Measurements from ENCODE around the gene RBFOX1. TPM values are rescaled to one million over a fixed set of nuclear protein-coding genes. Genes with fewer than 3 reads are reported as not detected.

RBFOX1 gene
- total and polyA plus RNA-seq, 4 donors = 47.4 to 169 (median 118) TPM

DNA sequence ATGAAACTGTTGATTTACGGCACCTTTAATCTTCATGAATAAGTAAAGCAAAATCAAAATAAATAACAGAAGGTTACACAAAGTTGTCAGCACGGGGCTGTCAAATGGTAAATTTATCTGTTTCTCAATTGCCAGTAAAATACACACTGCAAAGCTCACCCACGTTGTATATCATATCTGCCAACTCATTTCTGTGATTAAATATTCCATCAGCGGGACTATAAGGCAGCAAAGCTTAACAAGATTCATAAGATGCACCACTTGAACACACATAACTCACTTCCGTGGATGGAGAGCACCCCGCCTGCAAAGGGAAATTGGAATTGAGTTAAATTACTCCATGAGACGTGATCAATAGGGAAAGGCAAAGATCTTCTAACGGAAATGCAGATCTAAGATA lies 280.0 kb downstream of the RBFOX1 start:
- H3K9me3 ChIP-seq (ENCODE audit: control insufficient read depth, insufficient read depth, low read length) = no peaks in the 10 kb centered on the region
- H3K4me3 ChIP-seq (ENCODE audit: low read depth, low read length) = no peak overlapping the region
- no peak overlapping the region for H3K27ac ChIP-seq (ENCODE audit: low read depth, low read length)
- H3K4me1 ChIP-seq (ENCODE audit: control insufficient read depth, insufficient read depth, low read length) = no peaks in the 10 kb centered on the region
- H3K27me3 ChIP-seq (ENCODE audit: control insufficient read depth, insufficient read depth, low read length) = no peaks in the 10 kb centered on the region
- no peaks in the 10 kb centered on the region for H3K36me3 ChIP-seq (ENCODE audit: control insufficient read depth, insufficient read depth, low read length)
- WGBS (ENCODE audit: insufficient coverage) = 90% methylated on average over 2 of the region's 8 CpGs
- peak in 1 of 6 donors; percentile 74 for DNase-seq (ENCODE audit: low read depth in 4 of 6, low spot score in 6 of 6)

DNA sequence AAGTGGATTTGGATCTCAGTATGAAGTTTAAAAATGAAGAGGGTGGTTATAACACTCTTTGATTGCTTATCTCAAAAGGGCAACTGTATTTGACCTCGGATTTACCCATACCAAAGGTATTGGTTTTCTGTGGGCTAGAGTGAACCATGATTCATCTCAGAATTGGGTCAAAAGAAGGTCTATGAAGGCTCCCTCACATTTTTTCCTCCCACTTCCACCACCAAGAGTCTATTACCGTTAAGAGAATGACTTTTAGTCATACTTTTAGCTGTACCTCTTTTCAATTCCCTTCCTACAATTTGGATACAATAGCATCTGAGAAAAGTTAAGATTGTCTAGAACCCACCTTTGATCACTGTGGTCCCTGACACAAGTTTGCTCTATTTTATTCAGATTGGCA lies 280.9 kb downstream of the RBFOX1 start:
- no CpG with 5 or more reads among the region's 2 CpGs for WGBS (ENCODE audit: insufficient coverage)
- H3K4me3 ChIP-seq (ENCODE audit: low read depth, low read length) = no peak overlapping the region
- H3K27ac ChIP-seq (ENCODE audit: low read depth, low read length) = no peak overlapping the region
- DNase-seq (ENCODE audit: low read depth in 4 of 6, low spot score in 6 of 6) = no peak
- no peaks in the 10 kb centered on the region for H3K9me3 ChIP-seq (ENCODE audit: control insufficient read depth, insufficient read depth, low read length)
- H3K36me3 ChIP-seq (ENCODE audit: control insufficient read depth, insufficient read depth, low read length) = no peaks in the 10 kb centered on the region
- no peaks in the 10 kb centered on the region for H3K27me3 ChIP-seq (ENCODE audit: control insufficient read depth, insufficient read depth, low read length)
- no peaks in the 10 kb centered on the region for H3K4me1 ChIP-seq (ENCODE audit: control insufficient read depth, insufficient read depth, low read length)

DNA sequence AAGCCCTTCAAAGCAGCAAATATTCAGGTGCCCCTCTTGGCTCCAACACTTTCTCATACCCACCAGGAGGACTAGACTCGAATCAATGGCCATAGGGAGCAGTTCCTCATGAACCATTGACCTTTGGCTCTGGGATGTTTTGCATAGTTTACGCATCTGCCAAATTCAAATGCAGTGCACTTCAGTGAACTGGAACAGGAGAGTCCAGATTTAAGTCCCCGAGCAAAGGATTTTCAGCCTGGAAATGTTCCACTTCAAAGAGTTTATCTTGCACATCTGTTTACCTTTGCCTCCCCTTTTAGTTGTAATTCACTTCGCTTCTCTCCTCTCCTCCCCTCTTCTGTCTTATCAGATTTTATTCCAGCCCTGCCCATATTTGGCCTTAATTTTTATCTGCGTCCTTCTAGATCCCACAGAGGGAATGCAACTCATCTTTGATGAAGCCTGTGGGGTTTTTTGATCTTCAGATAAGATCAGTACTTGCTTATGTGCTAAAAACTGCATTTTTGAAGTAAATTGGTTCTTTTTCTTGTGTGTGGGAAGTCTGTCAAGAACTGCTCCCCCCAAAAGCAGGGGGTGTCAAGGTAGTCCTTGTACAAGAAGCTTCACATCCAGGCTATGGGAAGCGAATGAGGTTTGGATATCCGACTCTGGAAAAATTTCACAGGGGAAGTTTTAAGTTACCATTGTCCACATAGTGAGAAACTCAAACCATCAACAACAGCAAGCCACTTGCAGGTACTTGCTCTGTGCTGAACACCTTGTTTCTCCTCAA lies 281.6 kb downstream of the RBFOX1 start:
- Histone ChIP-seq H3K4me1 (ENCODE audit: control insufficient read depth, insufficient read depth, low read length) (no peaks in the 10 kb centered on the region), H3K27ac (ENCODE audit: low read depth, low read length) (no peak overlapping the region), H3K36me3 (ENCODE audit: control insufficient read depth, insufficient read depth, low read length) (no peaks in the 10 kb centered on the region), H3K9me3 (ENCODE audit: control insufficient read depth, insufficient read depth, low read length) (no peaks in the 10 kb centered on the region), H3K4me3 (ENCODE audit: low read depth, low read length) (no peak overlapping the region), H3K27me3 (ENCODE audit: control insufficient read depth, insufficient read depth, low read length) (no peaks in the 10 kb centered on the region)
- WGBS (ENCODE audit: insufficient coverage) = 41% methylated on average over 4 of the region's 7 CpGs
- DNase-seq (ENCODE audit: low read depth in 4 of 6, low spot score in 6 of 6) = no peak

DNA sequence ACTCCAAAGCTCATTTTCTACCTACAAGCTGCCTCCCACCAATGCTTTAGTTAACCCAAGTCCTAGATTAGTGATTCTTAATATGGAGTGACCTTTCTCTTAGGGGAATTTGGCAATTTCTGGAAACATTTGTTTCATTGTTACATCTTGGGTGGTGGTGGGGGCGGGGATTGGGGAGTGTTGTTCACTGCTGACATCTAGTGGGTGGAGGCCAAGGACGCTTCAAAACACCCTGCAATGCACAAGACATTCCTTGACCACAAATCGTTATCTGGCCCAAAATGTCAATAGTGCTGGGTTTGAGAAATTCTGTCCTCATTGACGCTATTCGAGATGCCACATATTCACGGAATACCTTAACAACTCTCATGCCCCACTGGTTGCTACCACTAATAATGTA lies 282.9 kb downstream of the RBFOX1 start:
- Histone ChIP-seq H3K4me1 (ENCODE audit: control insufficient read depth, insufficient read depth, low read length) (no peaks in the 10 kb centered on the region), H3K9me3 (ENCODE audit: control insufficient read depth, insufficient read depth, low read length) (no peaks in the 10 kb centered on the region), H3K4me3 (ENCODE audit: low read depth, low read length) (no peak overlapping the region), H3K27ac (ENCODE audit: low read depth, low read length) (no peak overlapping the region), H3K27me3 (ENCODE audit: control insufficient read depth, insufficient read depth, low read length) (no peaks in the 10 kb centered on the region), H3K36me3 (ENCODE audit: control insufficient read depth, insufficient read depth, low read length) (no peaks in the 10 kb centered on the region)
- no peak for DNase-seq (ENCODE audit: low read depth in 4 of 6, low spot score in 6 of 6)
- 98% methylated on average over 5 of the region's 6 CpGs for WGBS (ENCODE audit: insufficient coverage)

DNA sequence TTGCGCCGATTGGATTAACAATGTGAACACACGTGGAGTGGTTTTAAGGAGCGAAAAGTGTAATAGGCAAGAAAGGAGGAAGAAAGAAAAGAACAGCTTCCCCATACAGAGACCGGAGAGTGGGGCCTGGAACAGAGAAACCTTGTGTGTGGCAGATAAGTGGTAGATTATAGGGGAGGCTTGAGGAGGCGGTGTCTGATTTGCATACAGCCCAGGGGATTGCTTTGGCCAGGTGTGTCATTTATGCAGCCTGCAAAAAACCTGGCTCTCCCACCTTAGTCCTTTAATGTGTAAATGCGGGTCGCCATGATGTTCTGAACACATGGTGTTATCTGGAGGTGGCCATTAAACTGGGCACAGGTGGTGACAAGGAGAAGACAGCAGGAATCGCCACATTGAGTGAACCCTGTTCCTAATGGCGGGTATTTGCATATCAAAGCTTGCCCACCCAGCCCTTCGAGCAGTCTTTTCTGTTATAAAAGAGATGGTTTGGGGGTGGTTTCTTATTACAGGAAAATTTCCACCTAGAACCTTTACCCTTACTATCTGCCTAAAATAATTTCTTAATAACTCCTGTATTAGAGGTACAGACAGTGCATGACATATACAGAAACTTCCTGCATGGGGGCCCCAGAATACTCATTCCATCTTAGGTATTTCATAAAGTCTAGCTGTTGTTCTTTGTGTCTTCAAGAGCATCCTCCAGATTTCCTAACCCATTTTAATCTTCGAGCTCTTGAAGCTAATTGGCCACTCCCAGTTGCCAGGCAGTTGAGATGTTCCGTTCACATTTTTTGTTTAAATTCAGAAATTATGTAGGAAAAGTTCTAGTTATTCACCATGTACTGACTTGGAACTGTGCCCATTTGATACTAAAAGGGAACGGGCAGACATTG lies 292.5 kb downstream of the RBFOX1 start:
- 75% methylated on average over 6 of the region's 14 CpGs for WGBS (ENCODE audit: insufficient coverage)
- H3K9me3 ChIP-seq (ENCODE audit: control insufficient read depth, insufficient read depth, low read length) = no peaks in the 10 kb centered on the region
- no peak overlapping the region for H3K27ac ChIP-seq (ENCODE audit: low read depth, low read length)
- DNase-seq (ENCODE audit: low read depth in 4 of 6, low spot score in 6 of 6) = no peak
- no peak overlapping the region for H3K4me3 ChIP-seq (ENCODE audit: low read depth, low read length)
- H3K27me3 ChIP-seq (ENCODE audit: control insufficient read depth, insufficient read depth, low read length) = no peaks in the 10 kb centered on the region
- H3K4me1 ChIP-seq (ENCODE audit: control insufficient read depth, insufficient read depth, low read length) = no peaks in the 10 kb centered on the region
- H3K36me3 ChIP-seq (ENCODE audit: control insufficient read depth, insufficient read depth, low read length) = no peaks in the 10 kb centered on the region

DNA sequence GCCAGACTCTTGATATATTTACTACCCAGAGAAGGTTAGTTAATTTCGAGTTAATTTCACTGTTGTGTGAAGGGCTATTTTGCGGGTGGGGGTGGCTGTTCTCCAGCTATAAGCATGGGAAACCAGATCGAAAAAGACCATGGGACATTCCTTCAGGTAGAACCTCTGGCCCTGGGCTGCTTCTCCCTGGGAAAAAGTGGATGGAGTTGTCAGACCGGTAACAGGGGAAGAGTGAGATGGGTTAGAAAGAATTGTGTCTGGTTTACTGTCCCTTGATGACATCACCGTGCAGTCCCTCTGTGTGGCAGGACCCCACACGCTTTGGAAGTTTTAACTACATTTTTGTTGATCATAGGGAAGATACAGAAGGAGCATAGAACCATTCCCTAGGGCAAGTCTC lies 296.3 kb downstream of the RBFOX1 start:
- Histone ChIP-seq H3K36me3 (ENCODE audit: control insufficient read depth, insufficient read depth, low read length) (no peaks in the 10 kb centered on the region), H3K9me3 (ENCODE audit: control insufficient read depth, insufficient read depth, low read length) (no peaks in the 10 kb centered on the region), H3K4me3 (ENCODE audit: low read depth, low read length) (no peak overlapping the region), H3K4me1 (ENCODE audit: control insufficient read depth, insufficient read depth, low read length) (no peaks in the 10 kb centered on the region), H3K27ac (ENCODE audit: low read depth, low read length) (no peak overlapping the region), H3K27me3 (ENCODE audit: control insufficient read depth, insufficient read depth, low read length) (no peaks in the 10 kb centered on the region)
- WGBS (ENCODE audit: insufficient coverage) = 98% methylated on average over 4 of the region's 6 CpGs
- no peak for DNase-seq (ENCODE audit: low read depth in 4 of 6, low spot score in 6 of 6)

DNA sequence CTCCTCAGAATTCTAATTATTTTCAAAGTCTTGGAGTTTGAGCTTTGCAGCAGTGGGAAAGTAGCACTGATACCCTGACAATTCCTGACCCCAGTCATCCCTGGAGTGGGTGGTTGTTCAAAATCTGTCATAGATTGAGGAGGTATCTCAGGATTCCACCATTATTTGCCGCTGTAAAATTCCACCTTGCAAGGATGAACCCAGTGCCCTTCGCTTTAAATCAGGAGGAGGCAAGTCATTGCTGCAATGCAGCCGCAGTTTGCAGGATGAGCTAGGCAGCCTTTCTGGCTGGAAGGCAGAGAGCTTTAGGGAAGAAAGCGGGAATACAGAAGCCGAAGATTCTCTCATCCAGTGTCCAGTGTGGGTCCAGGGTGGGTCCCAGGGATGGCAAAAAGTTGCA lies 296.9 kb downstream of the RBFOX1 start:
- Histone ChIP-seq H3K9me3 (ENCODE audit: control insufficient read depth, insufficient read depth, low read length) (no peaks in the 10 kb centered on the region), H3K27ac (ENCODE audit: low read depth, low read length) (no peak overlapping the region), H3K27me3 (ENCODE audit: control insufficient read depth, insufficient read depth, low read length) (no peaks in the 10 kb centered on the region), H3K4me3 (ENCODE audit: low read depth, low read length) (no peak overlapping the region), H3K4me1 (ENCODE audit: control insufficient read depth, insufficient read depth, low read length) (no peaks in the 10 kb centered on the region), H3K36me3 (ENCODE audit: control insufficient read depth, insufficient read depth, low read length) (no peaks in the 10 kb centered on the region)
- DNase-seq (ENCODE audit: low read depth in 4 of 6, low spot score in 6 of 6) = no peak
- WGBS (ENCODE audit: insufficient coverage) = 96% methylated on average over 5 of the region's 5 CpGs

DNA sequence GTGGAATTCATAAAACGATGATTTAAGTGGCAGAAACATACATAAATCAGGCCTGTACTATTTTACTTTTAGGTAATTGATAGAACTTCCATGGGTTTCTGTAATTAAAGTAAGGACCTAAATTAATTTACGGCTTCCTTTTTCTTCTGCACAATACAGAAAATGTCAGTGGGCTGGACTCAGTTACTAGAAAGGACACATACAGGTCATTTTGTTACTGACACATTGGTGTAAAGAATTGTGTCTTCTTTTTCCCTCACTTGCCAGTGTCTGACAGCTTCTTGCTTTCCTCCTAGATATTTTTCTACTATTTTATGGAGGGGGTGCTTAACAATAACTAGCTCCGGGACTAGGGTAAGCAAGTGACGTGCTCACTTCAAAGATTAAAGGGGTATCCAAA lies 304.8 kb downstream of the RBFOX1 start:
- H3K9me3 ChIP-seq (ENCODE audit: control insufficient read depth, insufficient read depth, low read length) = no peaks in the 10 kb centered on the region
- no peaks in the 10 kb centered on the region for H3K4me1 ChIP-seq (ENCODE audit: control insufficient read depth, insufficient read depth, low read length)
- no peak overlapping the region for H3K27ac ChIP-seq (ENCODE audit: low read depth, low read length)
- WGBS (ENCODE audit: insufficient coverage) = no CpG with 5 or more reads among the region's 4 CpGs
- DNase-seq (ENCODE audit: low read depth in 4 of 6, low spot score in 6 of 6) = no peak
- no peaks in the 10 kb centered on the region for H3K27me3 ChIP-seq (ENCODE audit: control insufficient read depth, insufficient read depth, low read length)
- H3K4me3 ChIP-seq (ENCODE audit: low read depth, low read length) = no peak overlapping the region
- H3K36me3 ChIP-seq (ENCODE audit: control insufficient read depth, insufficient read depth, low read length) = no peaks in the 10 kb centered on the region

DNA sequence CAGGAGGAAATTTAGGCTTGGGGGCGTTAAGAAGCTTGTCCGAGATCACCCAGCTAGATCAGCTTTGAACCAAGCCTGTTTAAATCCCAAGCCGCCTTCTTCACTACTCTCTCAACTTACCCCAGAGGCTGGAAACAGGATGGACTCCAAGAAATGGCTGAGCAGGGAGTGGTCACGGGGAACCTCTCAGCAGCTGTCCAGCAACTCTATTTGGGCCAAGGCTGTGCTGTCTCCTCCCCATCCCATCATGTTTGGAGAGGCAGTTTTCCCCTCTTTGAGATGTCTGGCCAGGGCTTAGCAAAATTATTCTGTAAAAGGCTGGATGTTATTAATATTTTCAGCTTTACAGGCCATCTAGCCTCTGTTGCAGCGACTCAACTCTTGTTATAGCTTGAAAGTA lies 305.7 kb downstream of the RBFOX1 start:
- DNase-seq (ENCODE audit: low read depth in 4 of 6, low spot score in 6 of 6) = no peak
- Histone ChIP-seq H3K9me3 (ENCODE audit: control insufficient read depth, insufficient read depth, low read length) (no peaks in the 10 kb centered on the region), H3K36me3 (ENCODE audit: control insufficient read depth, insufficient read depth, low read length) (no peaks in the 10 kb centered on the region), H3K27ac (ENCODE audit: low read depth, low read length) (no peak overlapping the region), H3K4me3 (ENCODE audit: low read depth, low read length) (no peak overlapping the region), H3K4me1 (ENCODE audit: control insufficient read depth, insufficient read depth, low read length) (no peaks in the 10 kb centered on the region), H3K27me3 (ENCODE audit: control insufficient read depth, insufficient read depth, low read length) (no peaks in the 10 kb centered on the region)
- 89% methylated on average over 3 of the region's 5 CpGs for WGBS (ENCODE audit: insufficient coverage)
